Upper lobe of right lung (tissue), 1 donor: ENCODE results near the gene KCNS3. TPM values are rescaled to one million over a fixed set of nuclear protein-coding genes. Genes with fewer than 3 reads are reported as not detected.

Experiments
- ATAC-seq: fragments of 200-7000 bp; cut with Tn5 transposase; one replicate; pipeline ENCODE4 v1.9.1; 2020; ENCODE audit warnings: mild to moderate bottlenecking, moderate library complexity
- DNase-seq: peaks from one replicate; pipeline ENCODE4 v3.0.0-alpha.2; 2020
- H3K27ac ChIP-seq: fragments of 200-600 bp; one replicate; pipeline ENCODE4 v1.8.0; 2022
- H3K27me3 ChIP-seq: fragments of 200-600 bp; one replicate; pipeline ENCODE4 v1.8.0; 2022; ENCODE audit warnings: mild to moderate bottlenecking
- H3K36me3 ChIP-seq: fragments of 200-600 bp; one replicate; pipeline ENCODE4 v1.8.0; 2022
- H3K4me1 ChIP-seq: fragments of 200-600 bp; one replicate; pipeline ENCODE4 v1.8.0; 2022
- H3K4me3 ChIP-seq: fragments of 200-600 bp; one replicate; pipeline ENCODE4 v1.8.0; 2022; ENCODE audit warnings: mild to moderate bottlenecking
- H3K9me3 ChIP-seq: fragments of 200-600 bp; one replicate; pipeline ENCODE4 v1.8.0; 2022
- intact Hi-C: fragments of 100-400 bp; cut with DNase I; formaldehyde crosslinking; loops from one replicate; pipeline ENCODE4 v1.11.0; 2022
- total RNA-seq: library from RNA; stranded (reverse); fragmentation: NEBNext Ultra II Directional; extraction: Animal tissue kit (Norgen Biotek cat#: 25700); gene quantifications from one replicate; pipeline ENCODE4 v1.2.1, GENCODE V29; 2021
- TF ChIP-seq, protein P1 (sequence below): fragments of 200-600 bp; IDR thresholded peaks from one replicate; pipeline ENCODE4 v1.8.0; 2022; ENCODE audit warnings: antibody characterized with exemption
- donor health status: DM: no; HTN: yes; CAD: no; lungs with severe emphysema.

Gene KCNS3
- total RNA-seq, 1 donor from 2014 or later, result 47.8 TPM

DNA sequence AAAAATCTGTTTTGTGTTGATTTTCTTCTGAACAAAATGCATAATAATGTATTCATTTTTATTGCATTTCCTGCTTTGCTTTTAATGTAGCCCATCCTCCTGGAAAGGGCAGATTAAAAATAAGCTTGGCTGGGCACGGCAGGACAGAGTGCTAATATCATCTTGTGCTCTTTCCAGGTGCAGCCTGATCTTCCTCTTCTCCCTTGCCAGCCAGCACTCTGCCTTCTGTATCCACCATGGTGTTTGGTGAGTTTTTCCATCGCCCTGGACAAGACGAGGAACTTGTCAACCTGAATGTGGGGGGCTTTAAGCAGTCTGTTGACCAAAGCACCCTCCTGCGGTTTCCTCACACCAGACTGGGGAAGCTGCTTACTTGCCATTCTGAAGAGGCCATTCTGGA lies 52.3 kb downstream of the KCNS3 start:
- no peaks in the 10 kb centered on the region for H3K9me3 ChIP-seq
- DNase-seq, result no peak
- intact Hi-C loops, result no loop called here
- TF ChIP-seq, protein P1, sequence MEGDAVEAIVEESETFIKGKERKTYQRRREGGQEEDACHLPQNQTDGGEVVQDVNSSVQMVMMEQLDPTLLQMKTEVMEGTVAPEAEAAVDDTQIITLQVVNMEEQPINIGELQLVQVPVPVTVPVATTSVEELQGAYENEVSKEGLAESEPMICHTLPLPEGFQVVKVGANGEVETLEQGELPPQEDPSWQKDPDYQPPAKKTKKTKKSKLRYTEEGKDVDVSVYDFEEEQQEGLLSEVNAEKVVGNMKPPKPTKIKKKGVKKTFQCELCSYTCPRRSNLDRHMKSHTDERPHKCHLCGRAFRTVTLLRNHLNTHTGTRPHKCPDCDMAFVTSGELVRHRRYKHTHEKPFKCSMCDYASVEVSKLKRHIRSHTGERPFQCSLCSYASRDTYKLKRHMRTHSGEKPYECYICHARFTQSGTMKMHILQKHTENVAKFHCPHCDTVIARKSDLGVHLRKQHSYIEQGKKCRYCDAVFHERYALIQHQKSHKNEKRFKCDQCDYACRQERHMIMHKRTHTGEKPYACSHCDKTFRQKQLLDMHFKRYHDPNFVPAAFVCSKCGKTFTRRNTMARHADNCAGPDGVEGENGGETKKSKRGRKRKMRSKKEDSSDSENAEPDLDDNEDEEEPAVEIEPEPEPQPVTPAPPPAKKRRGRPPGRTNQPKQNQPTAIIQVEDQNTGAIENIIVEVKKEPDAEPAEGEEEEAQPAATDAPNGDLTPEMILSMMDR, result no peak
- H3K4me3 ChIP-seq, result no peak overlapping the region
- no peak overlapping the region for H3K27ac ChIP-seq
- peaks cover 13% of the 10 kb centered on the region for H3K4me1 ChIP-seq
- H3K36me3 ChIP-seq, result peaks cover 14% of the 10 kb centered on the region
- no peak for ATAC-seq
- no peaks in the 10 kb centered on the region for H3K27me3 ChIP-seq

DNA sequence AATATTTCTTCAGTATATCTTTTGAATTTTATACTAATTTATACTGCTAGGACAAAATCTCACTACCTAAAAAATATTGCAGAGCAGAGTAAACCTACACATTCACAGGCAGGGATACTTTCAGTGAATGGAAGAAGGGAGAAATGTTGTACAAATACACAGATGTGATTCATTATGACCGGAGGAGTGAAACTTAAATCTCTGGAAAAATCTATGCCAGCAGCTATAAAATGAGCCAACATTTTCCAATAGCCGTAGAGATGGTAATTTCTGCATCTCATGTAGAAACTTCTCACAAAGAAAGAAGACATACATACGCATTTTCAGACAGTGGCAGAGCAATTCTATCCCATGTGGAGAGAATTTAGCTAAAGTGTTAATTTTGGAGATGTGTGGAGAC lies 54.8 kb downstream of the KCNS3 start:
- ATAC-seq, result no peak
- H3K9me3 ChIP-seq, result peaks cover 6% of the 10 kb centered on the region
- H3K4me3 ChIP-seq, result no peak overlapping the region
- no peak for DNase-seq
- TF ChIP-seq, protein P1, result no peak
- H3K27me3 ChIP-seq, result no peaks in the 10 kb centered on the region
- peaks cover 13% of the 10 kb centered on the region for H3K4me1 ChIP-seq
- intact Hi-C loops, result no loop called here
- H3K27ac ChIP-seq, result no peak overlapping the region
- peaks cover 14% of the 10 kb centered on the region for H3K36me3 ChIP-seq

DNA sequence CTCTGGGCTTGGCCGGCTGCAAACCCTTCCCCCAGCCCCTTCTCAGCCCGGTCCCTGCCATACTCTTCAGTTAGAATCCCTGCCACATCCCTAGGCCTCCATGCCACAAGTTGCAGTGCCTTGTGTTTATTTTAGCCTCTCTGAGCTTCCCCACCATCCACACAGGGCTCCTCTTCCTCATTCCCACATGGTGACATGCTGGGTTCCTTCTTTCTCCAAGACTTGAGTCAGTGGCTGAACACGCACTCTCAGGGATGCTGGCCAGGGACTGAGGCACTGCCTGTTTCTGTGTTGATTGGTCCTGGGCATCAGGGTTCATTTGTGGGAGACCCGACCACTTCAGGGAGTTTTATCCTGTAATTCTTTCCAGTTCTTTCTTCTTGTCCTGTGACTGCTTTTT lies 56.3 kb downstream of the KCNS3 start:
- DNase-seq (no peak), ATAC-seq (peak; percentile 30)
- Histone ChIP-seq H3K4me1 (peaks cover 13% of the 10 kb centered on the region), H3K27ac (no peak overlapping the region), H3K36me3 (peaks cover 14% of the 10 kb centered on the region), H3K27me3 (no peaks in the 10 kb centered on the region), H3K4me3 (no peak overlapping the region), H3K9me3 (peaks cover 8% of the 10 kb centered on the region)
- intact Hi-C loops, result no loop called here
- TF ChIP-seq, protein P1, result no peak

DNA sequence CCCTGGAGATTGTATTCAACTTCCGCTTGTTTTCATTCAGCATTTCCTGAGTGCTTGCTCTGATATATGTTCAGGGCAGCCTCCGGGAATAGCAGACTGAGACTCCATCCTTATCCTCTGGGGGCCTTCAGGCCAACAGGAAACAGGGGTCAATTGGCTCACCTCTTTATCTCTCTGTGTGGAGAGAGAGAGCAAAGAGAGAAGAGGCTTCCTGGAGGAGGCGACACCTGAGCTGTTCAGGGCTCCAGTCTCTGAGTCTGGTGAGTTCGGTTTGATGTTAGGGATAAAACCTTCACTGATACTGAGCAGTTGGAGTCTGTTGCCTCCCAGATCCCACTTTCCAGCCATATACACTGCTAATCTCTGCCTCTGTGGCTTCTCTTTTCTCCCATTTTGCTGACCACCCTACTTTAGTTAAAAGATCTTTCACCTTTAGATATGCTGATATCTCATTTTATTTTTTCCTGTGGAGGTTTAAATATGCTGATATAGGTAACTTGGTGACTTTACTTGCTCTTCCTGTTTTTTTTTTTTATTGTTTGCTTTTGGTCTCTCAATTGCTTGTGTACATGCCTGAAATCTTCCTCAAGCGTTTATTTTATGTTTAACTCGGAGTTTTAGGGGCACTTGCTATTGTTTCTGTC lies 56.9 kb downstream of the KCNS3 start:
- Histone ChIP-seq H3K27me3 (no peaks in the 10 kb centered on the region), H3K4me3 (no peak overlapping the region), H3K27ac (no peak overlapping the region), H3K4me1 (peaks cover 13% of the 10 kb centered on the region), H3K36me3 (peaks cover 14% of the 10 kb centered on the region), H3K9me3 (peaks cover 8% of the 10 kb centered on the region)
- DNase-seq (no peak), ATAC-seq (no peak)
- intact Hi-C loops, result no loop called here
- TF ChIP-seq, protein P1, result no peak

DNA sequence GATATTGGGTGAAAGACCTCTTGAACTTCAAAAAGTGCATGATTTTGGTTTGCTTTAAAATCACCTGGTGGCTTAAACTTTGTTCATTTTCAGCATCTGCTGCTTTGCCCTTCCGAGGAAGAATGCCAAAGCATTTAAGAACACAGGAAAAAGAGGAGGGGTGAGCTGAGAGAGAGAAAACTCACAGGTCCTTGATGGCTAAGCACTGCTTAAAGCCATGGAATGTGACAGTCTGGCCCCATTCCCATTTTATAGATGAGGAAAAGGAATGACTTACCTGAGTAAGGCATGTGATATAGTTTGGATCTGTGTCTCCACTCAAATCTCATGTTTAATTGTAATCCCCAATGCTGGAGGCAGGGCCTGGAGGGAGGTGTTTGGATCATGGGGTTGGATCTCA lies 58.1 kb downstream of the KCNS3 start:
- H3K36me3 ChIP-seq, result peaks cover 6% of the 10 kb centered on the region
- H3K4me3 ChIP-seq, result no peak overlapping the region
- no peak for DNase-seq
- peak; percentile 61 for ATAC-seq
- no peak overlapping the region for H3K27ac ChIP-seq
- H3K27me3 ChIP-seq, result no peaks in the 10 kb centered on the region
- intact Hi-C loops, result no loop called here
- peaks cover 8% of the 10 kb centered on the region for H3K9me3 ChIP-seq
- H3K4me1 ChIP-seq, result peaks cover 13% of the 10 kb centered on the region
- TF ChIP-seq, protein P1, result no peak

DNA sequence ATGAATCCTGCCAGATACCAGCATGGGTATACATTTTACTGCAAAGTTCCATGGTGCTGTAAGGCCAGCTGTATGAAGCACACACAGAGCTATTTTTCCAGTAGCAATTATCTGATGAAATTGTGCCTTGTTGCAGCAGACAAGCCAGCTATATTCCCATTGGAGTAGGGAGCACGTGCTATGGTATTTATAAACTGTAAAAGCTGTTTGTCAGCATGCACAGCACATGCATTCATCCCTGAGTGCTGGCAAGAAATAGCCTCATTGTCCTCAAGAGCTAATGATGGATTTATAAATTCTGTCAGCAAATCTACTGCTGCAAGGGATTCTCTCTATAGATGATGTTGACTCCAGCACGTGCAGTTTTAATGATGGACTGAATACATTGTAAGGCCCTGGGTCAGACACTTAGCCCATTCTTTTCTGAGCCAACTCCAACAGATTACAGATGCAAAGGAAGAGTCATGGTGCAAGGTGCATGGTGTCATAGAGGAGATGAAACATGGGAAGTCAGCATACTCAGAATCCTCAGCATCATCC lies 61.7 kb downstream of the KCNS3 start:
- DNase-seq (no peak), ATAC-seq (no peak)
- intact Hi-C loops, result no loop called here
- Histone ChIP-seq H3K27me3 (no peaks in the 10 kb centered on the region), H3K27ac (no peak overlapping the region), H3K4me1 (peaks cover 4% of the 10 kb centered on the region), H3K36me3 (no peaks in the 10 kb centered on the region), H3K9me3 (peaks cover 8% of the 10 kb centered on the region), H3K4me3 (no peak overlapping the region)
- TF ChIP-seq, protein P1, result no peak
